ENCODE data around the gene APOOL. TPM values are rescaled to one million over a fixed set of nuclear protein-coding genes. Genes with fewer than 3 reads are reported as not detected.
"Not testable (repeated sequence)": the region's sequence is repeated elsewhere in the genome, so short reads cannot be mapped to it uniquely, and the experiment has no call there.

Gene APOOL
- total and polyA plus RNA-seq, 2 of the 13 experiments (the other 11 are each of a cell fraction or from before 2014, with no cell fraction given): 7.3 to 13.9 TPM

DNA sequence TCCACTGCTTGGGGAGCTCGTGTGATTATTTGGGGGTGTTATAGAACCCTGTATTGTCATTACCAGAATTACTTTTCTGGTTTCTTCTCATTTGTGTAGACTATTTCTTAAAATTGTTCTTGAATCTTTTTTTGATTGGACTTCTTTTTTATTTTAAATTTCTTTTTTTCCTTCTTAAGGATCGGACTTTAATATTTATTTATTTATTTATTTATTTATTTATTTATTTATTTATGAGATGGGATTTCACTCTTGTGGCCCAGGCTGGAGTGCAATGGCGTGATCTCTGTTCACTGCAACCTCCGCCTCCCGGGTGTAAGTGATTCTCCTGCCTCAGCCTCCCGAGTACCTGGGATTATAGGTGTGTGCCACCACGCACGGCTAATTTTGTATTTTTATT is 11.7 kb downstream of the APOOL start:
- WGBS (ENCODE audit: low lambda C conversion rate): 95% methylated on average over 8 of the region's 8 CpGs
- peaks cover 22% of the 10 kb centered on the region for H3K79me2 ChIP-seq (ENCODE audit: insufficient read depth, low read length)
- POLR2A ChIA-PET; intact Hi-C loops (cut with micrococcal nuclease; ENCODE audit: unreplicated experiment); H3K9ac ChIP-seq (ENCODE audit: insufficient read depth, low read depth, low read length); H3K9me3 ChIP-seq (ENCODE audit: low read length); BruUV-seq (replicated peaks); H3K4me2 ChIP-seq (ENCODE audit: low read depth, low read length); H3K36me3 ChIP-seq (replicated peaks in 1 of 2; ENCODE audit: control insufficient read depth in 1 of 2, insufficient read depth in 2 of 2, low read length in 2 of 2); DNase-seq (ENCODE audit: low spot score); H3K27me3 ChIP-seq (ENCODE audit: control insufficient read depth in 1 of 2, insufficient read depth in 2 of 2, low read length in 2 of 2); in situ Hi-C loops (cut with HindIII; ENCODE audit: extremely low pct_ligation_motif_present, low pct_unique_long_range_greater_than_20kb); ATAC-seq; H3K4me1 ChIP-seq (ENCODE audit: insufficient read depth, low read length); CTCF ChIA-PET (ENCODE audit: low intra/inter-chr PET ratio, low total read pairs); FAIRE-seq; H3K27ac ChIP-seq (ENCODE audit: extremely low read length, insufficient read depth, low read length); H4K20me1 ChIP-seq (ENCODE audit: insufficient read depth, low read length); H2AFZ ChIP-seq (ENCODE audit: low read length); H3K4me3 ChIP-seq (replicated peaks in 1 of 3; ENCODE audit: insufficient read depth in 1 of 3, low read depth in 2 of 3, low read length in 3 of 3): not testable (repeated sequence)

DNA sequence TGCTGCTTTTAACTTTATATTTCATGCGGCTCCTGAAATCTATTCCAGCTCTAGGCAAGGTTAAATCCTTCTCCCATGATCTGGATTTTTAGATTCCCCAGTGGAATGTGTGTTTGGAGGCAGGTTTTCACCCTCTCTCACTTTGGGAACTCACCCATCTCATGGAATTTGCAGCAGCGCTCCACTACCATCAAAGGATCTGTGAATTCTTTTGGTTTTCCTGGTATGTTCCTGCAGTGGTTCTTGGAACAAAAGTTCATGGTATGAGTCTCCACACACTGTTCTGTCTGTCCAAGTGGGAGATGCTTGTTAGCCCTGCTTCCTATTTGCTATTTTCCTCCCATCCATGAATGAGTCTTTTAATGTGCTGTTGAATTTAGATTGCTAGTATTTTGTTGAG is 14.0 kb downstream of the APOOL start:
- no TSS peak for BruUV-seq (replicated peaks)
- Histone ChIP-seq H3K9ac (ENCODE audit: insufficient read depth, low read depth, low read length) (no peak overlapping the region), H3K4me1 (ENCODE audit: insufficient read depth, low read length) (peaks cover 17% of the 10 kb centered on the region), H4K20me1 (ENCODE audit: insufficient read depth, low read length) (no peaks in the 10 kb centered on the region), H3K4me2 (ENCODE audit: low read depth, low read length) (no peak overlapping the region), H3K4me3 (replicated peaks in 1 of 3; ENCODE audit: insufficient read depth in 1 of 3, low read depth in 2 of 3, low read length in 3 of 3) (no peak overlapping the region), H3K79me2 (ENCODE audit: insufficient read depth, low read length) (peaks cover 20% of the 10 kb centered on the region), H3K27ac (ENCODE audit: extremely low read length, insufficient read depth, low read length) (no peak overlapping the region), H3K9me3 (ENCODE audit: low read length) (no peaks in the 10 kb centered on the region), H2AFZ (ENCODE audit: low read length) (no peak overlapping the region), H3K36me3 (replicated peaks in 1 of 2; ENCODE audit: control insufficient read depth in 1 of 2, insufficient read depth in 2 of 2, low read length in 2 of 2) (no peaks in the 10 kb centered on the region), H3K27me3 (ENCODE audit: control insufficient read depth in 1 of 2, insufficient read depth in 2 of 2, low read length in 2 of 2) (no peaks in the 10 kb centered on the region)
- WGBS (ENCODE audit: low lambda C conversion rate): 91% methylated on average over 2 of the region's 2 CpGs
- FAIRE-seq (no peak), DNase-seq (ENCODE audit: low spot score) (no peak), ATAC-seq (no peak)
- in situ Hi-C loops (cut with HindIII; ENCODE audit: extremely low pct_ligation_motif_present, low pct_unique_long_range_greater_than_20kb) (no loop called here), intact Hi-C loops (cut with micrococcal nuclease; ENCODE audit: unreplicated experiment) (no loop called here)
- ChIA-PET CTCF (ENCODE audit: low intra/inter-chr PET ratio, low total read pairs) (no interaction called here), POLR2A (no interaction called here)
- TF ChIP-seq ZNF543 (CRISPR knock-in tag; IDR thresholded peaks at IDR 0.05) (no peak), PHF20 (CRISPR knock-in tag; IDR thresholded peaks at IDR 0.05) (no peak), FOXO1 (CRISPR knock-in tag; IDR thresholded peaks at IDR 0.05) (no peak), ZNF878 (CRISPR knock-in tag; IDR thresholded peaks at IDR 0.05) (no peak), SOX6 (IDR thresholded peaks at IDR 0.05) (no peak), SOX6 (CRISPR knock-in tag; IDR thresholded peaks at IDR 0.05) (no peak), ZNF232 (CRISPR knock-in tag; IDR thresholded peaks at IDR 0.05; ENCODE audit: borderline replicate concordance) (no peak), NFYC (CRISPR knock-in tag; IDR thresholded peaks at IDR 0.05) (no peak), SP1 (IDR thresholded peaks at IDR 0.05) (no peak), SP1 (CRISPR knock-in tag; IDR thresholded peaks at IDR 0.05) (no peak)
- TF ChIP-seq, protein P1, sequence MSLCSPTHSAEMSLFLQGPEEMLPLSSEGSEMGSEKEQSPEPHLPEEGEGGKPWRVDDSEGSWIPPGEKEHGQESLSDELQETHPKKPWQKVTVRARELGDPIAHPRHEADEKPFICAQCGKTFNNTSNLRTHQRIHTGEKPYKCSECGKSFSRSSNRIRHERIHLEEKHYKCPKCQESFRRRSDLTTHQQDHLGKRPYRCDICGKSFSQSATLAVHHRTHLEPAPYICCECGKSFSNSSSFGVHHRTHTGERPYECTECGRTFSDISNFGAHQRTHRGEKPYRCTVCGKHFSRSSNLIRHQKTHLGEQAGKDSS (CRISPR knock-in tag; IDR thresholded peaks at IDR 0.05; ENCODE audit: borderline replicate concordance, low read depth): no peak
- TF ChIP-seq, protein P2, sequence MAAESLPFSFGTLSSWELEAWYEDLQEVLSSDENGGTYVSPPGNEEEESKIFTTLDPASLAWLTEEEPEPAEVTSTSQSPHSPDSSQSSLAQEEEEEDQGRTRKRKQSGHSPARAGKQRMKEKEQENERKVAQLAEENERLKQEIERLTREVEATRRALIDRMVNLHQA (CRISPR knock-in tag; IDR thresholded peaks at IDR 0.05): no peak
- TF ChIP-seq, protein P3, sequence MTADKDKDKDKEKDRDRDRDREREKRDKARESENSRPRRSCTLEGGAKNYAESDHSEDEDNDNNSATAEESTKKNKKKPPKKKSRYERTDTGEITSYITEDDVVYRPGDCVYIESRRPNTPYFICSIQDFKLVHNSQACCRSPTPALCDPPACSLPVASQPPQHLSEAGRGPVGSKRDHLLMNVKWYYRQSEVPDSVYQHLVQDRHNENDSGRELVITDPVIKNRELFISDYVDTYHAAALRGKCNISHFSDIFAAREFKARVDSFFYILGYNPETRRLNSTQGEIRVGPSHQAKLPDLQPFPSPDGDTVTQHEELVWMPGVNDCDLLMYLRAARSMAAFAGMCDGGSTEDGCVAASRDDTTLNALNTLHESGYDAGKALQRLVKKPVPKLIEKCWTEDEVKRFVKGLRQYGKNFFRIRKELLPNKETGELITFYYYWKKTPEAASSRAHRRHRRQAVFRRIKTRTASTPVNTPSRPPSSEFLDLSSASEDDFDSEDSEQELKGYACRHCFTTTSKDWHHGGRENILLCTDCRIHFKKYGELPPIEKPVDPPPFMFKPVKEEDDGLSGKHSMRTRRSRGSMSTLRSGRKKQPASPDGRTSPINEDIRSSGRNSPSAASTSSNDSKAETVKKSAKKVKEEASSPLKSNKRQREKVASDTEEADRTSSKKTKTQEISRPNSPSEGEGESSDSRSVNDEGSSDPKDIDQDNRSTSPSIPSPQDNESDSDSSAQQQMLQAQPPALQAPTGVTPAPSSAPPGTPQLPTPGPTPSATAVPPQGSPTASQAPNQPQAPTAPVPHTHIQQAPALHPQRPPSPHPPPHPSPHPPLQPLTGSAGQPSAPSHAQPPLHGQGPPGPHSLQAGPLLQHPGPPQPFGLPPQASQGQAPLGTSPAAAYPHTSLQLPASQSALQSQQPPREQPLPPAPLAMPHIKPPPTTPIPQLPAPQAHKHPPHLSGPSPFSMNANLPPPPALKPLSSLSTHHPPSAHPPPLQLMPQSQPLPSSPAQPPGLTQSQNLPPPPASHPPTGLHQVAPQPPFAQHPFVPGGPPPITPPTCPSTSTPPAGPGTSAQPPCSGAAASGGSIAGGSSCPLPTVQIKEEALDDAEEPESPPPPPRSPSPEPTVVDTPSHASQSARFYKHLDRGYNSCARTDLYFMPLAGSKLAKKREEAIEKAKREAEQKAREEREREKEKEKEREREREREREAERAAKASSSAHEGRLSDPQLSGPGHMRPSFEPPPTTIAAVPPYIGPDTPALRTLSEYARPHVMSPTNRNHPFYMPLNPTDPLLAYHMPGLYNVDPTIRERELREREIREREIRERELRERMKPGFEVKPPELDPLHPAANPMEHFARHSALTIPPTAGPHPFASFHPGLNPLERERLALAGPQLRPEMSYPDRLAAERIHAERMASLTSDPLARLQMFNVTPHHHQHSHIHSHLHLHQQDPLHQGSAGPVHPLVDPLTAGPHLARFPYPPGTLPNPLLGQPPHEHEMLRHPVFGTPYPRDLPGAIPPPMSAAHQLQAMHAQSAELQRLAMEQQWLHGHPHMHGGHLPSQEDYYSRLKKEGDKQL (CRISPR knock-in tag; IDR thresholded peaks at IDR 0.05; ENCODE audit: low read depth): no peak
- TF ChIP-seq, protein P4, sequence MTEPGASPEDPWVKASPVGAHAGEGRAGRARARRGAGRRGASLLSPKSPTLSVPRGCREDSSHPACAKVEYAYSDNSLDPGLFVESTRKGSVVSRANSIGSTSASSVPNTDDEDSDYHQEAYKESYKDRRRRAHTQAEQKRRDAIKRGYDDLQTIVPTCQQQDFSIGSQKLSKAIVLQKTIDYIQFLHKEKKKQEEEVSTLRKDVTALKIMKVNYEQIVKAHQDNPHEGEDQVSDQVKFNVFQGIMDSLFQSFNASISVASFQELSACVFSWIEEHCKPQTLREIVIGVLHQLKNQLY (CRISPR knock-in tag; IDR thresholded peaks at IDR 0.05): no peak

Measured in HepG2 (cell line).